GM21360 (cell line): ENCODE data around the gene FGFBP2.

ENCODE experiments used
- ATAC-seq: cut with Tn5 transposase; IDR thresholded peaks from one replicate; pipeline ENCODE4 v1.9.1; 2021; ENCODE audit warnings: mild to moderate bottlenecking, moderate library complexity; ENCODE audit not compliant: unreplicated experiment

FGFBP2 gene

GRCh38 chr4:15968551-15969300 lies 5.8 kb upstream of the FGFBP2 start:
- ATAC-seq = no peak

GRCh38 chr4:15965325-15965724 lies 2.4 kb upstream of the FGFBP2 start:
- no peak for ATAC-seq

- ATAC-seq = no peak
Measured at GRCh38 chr4:15964159-15964558, 1.2 kb upstream of the FGFBP2 start.

- peak; percentile 78 for ATAC-seq
Measured at GRCh38 chr4:15963576-15963975, 601 bp upstream of the FGFBP2 start.

GRCh38 chr4:15961781-15962510 lies 1.0 kb downstream of the FGFBP2 start:
- ATAC-seq = no peak

- ATAC-seq = no peak
Measured at GRCh38 chr4:15958562-15958961, 4.4 kb downstream of the FGFBP2 start.

GRCh38 chr4:15956179-15956850 lies 6.7 kb downstream of the FGFBP2 start:
- ATAC-seq = peak; percentile 85

- no peak for ATAC-seq
Measured at GRCh38 chr4:15955670-15956069, 7.3 kb downstream of the FGFBP2 start.

GRCh38 chr4:15953625-15954024 lies 9.3 kb downstream of the FGFBP2 start:
- no peak for ATAC-seq

GRCh38 chr4:15951781-15952180 lies 11.2 kb downstream of the FGFBP2 start:
- ATAC-seq = no peak

- ATAC-seq = no peak
Measured at GRCh38 chr4:15948826-15949225, 14.1 kb downstream of the FGFBP2 start.

- no peak for ATAC-seq
Measured at GRCh38 chr4:15947684-15948083, 15.3 kb downstream of the FGFBP2 start.

- no peak for ATAC-seq
Measured at GRCh38 chr4:15945516-15945915, 17.5 kb downstream of the FGFBP2 start.

- ATAC-seq = no peak
Measured at GRCh38 chr4:15944895-15945294, 18.1 kb downstream of the FGFBP2 start.

- no peak for ATAC-seq
Measured at GRCh38 chr4:15942283-15942682, 20.7 kb downstream of the FGFBP2 start.

- no peak for ATAC-seq
Measured at GRCh38 chr4:15938640-15939039, 24.3 kb downstream of the FGFBP2 start, which contains the start of gene FGFBP1. Gene FGFBP1 (minus strand): TSS chr4:15938740. CDS start chr4:15936632, 2,108 bp downstream.

GRCh38 chr4:15938182-15938581 lies 24.8 kb downstream of the FGFBP2 start:
- ATAC-seq = no peak

GRCh38 chr4:15936495-15936894 lies 26.5 kb downstream of the FGFBP2 start:
- no peak for ATAC-seq

GRCh38 chr4:15935504-15936402 lies 27.2 kb downstream of the FGFBP2 start:
- ATAC-seq = no peak

GRCh38 chr4:15934259-15934658 lies 28.7 kb downstream of the FGFBP2 start:
- ATAC-seq = no peak
